ENCODE data around the gene CES2.

Gene CES2

GRCh38 chr16:66976746-66977145 is 41.4 kb downstream of the CES2 start:
- no peak overlapping the region for H3K27ac ChIP-seq (ENCODE audit: low read length)
- H4K20me1 ChIP-seq (ENCODE audit: insufficient read depth, low read length): no peaks in the 10 kb centered on the region
- no peaks in the 10 kb centered on the region for H3K79me2 ChIP-seq (ENCODE audit: low read length)
- H3K27me3 ChIP-seq (replicated peaks; ENCODE audit: insufficient read depth, low read length): no peaks in the 10 kb centered on the region
- no peak overlapping the region for H3K9ac ChIP-seq (ENCODE audit: low read length)
- no peak overlapping the region for H2AFZ ChIP-seq (ENCODE audit: low read length)
- H3K4me2 ChIP-seq (ENCODE audit: low read depth, low read length): no peak overlapping the region
- H3K9me3 ChIP-seq (replicated peaks; ENCODE audit: insufficient read depth, low read length): no peaks in the 10 kb centered on the region
- H3F3A ChIP-seq (ENCODE audit: insufficient read depth, low read length): no peaks in the 10 kb centered on the region
- no peak overlapping the region for H3K4me3 ChIP-seq (ENCODE audit: low read length)
- no peaks in the 10 kb centered on the region for H3K36me3 ChIP-seq (replicated peaks; ENCODE audit: insufficient read depth, low read length)
- no peak for DNase-seq
- peaks cover 4% of the 10 kb centered on the region; the same call in 1 of the 2 replicates for H3K4me1 ChIP-seq (ENCODE audit: low read length)
- TF ChIP-seq EZH2phosphoT487 (IDR thresholded peaks at IDR 0.05; ENCODE audit: low read length): no peak
- TF ChIP-seq CTCF (IDR thresholded peaks at IDR 0.05; ENCODE audit: low read length): no peak
- H3K9me2 ChIP-seq (replicated peaks; ENCODE audit: insufficient read depth, low read length): no peaks in the 10 kb centered on the region

GRCh38 chr16:66977341-66978113 is 42.2 kb downstream of the CES2 start:
- no peaks in the 10 kb centered on the region for H3K27me3 ChIP-seq (replicated peaks; ENCODE audit: insufficient read depth, low read length)
- no peaks in the 10 kb centered on the region for H3F3A ChIP-seq (ENCODE audit: insufficient read depth, low read length)
- TF ChIP-seq CTCF (IDR thresholded peaks at IDR 0.05; ENCODE audit: low read length) (peak; percentile 94), EZH2phosphoT487 (IDR thresholded peaks at IDR 0.05; ENCODE audit: low read length) (no peak)
- H3K4me1 ChIP-seq (ENCODE audit: low read length): peaks cover 4% of the 10 kb centered on the region; the same call in 1 of the 2 replicates
- no peaks in the 10 kb centered on the region for H4K20me1 ChIP-seq (ENCODE audit: insufficient read depth, low read length)
- no peak overlapping the region for H3K27ac ChIP-seq (ENCODE audit: low read length)
- H3K9ac ChIP-seq (ENCODE audit: low read length): no peak overlapping the region
- H3K4me3 ChIP-seq (ENCODE audit: low read length): no peak overlapping the region
- H3K79me2 ChIP-seq (ENCODE audit: low read length): no peaks in the 10 kb centered on the region
- DNase-seq: peak; percentile 83
- H3K4me2 ChIP-seq (ENCODE audit: low read depth, low read length): no peak overlapping the region
- H3K9me2 ChIP-seq (replicated peaks; ENCODE audit: insufficient read depth, low read length): no peaks in the 10 kb centered on the region
- peak overlapping the region; percentile 20; the same call in 1 of the 2 replicates for H2AFZ ChIP-seq (ENCODE audit: low read length)
- H3K36me3 ChIP-seq (replicated peaks; ENCODE audit: insufficient read depth, low read length): no peaks in the 10 kb centered on the region
- no peaks in the 10 kb centered on the region for H3K9me3 ChIP-seq (replicated peaks; ENCODE audit: insufficient read depth, low read length)

- Histone ChIP-seq H3K4me3 (ENCODE audit: low read length) (no peak overlapping the region), H2AFZ (ENCODE audit: low read length) (no peak overlapping the region), H3K4me2 (ENCODE audit: low read depth, low read length) (no peak overlapping the region), H3K9me2 (replicated peaks; ENCODE audit: insufficient read depth, low read length) (no peaks in the 10 kb centered on the region), H3K9ac (ENCODE audit: low read length) (no peak overlapping the region), H3K27me3 (replicated peaks; ENCODE audit: insufficient read depth, low read length) (no peaks in the 10 kb centered on the region), H3F3A (ENCODE audit: insufficient read depth, low read length) (no peaks in the 10 kb centered on the region), H3K36me3 (replicated peaks; ENCODE audit: insufficient read depth, low read length) (no peaks in the 10 kb centered on the region), H3K27ac (ENCODE audit: low read length) (no peak overlapping the region), H3K4me1 (ENCODE audit: low read length) (peaks cover 4% of the 10 kb centered on the region; the same call in 1 of the 2 replicates), H3K9me3 (replicated peaks; ENCODE audit: insufficient read depth, low read length) (no peaks in the 10 kb centered on the region), H3K79me2 (ENCODE audit: low read length) (no peaks in the 10 kb centered on the region), H4K20me1 (ENCODE audit: insufficient read depth, low read length) (no peaks in the 10 kb centered on the region)
- TF ChIP-seq EZH2 (optimal IDR thresholded peaks at IDR 0.05; ENCODE audit: low read depth, low read length) (no peak), CTCF (IDR thresholded peaks at IDR 0.05; ENCODE audit: low read length) (no peak), EZH2phosphoT487 (IDR thresholded peaks at IDR 0.05; ENCODE audit: low read length) (no peak)
- DNase-seq: no peak
Observed at GRCh38 chr16:66979011-66979717, 43.8 kb downstream of the CES2 start.

Data from MM.1S (cell line).